Activated T-cell treated with anti-CD3 and anti-CD28 coated beads, Interleukin-2, amount 50 U/mL, for 24 hours (primary cell): Measurements from ENCODE around the gene VPS50.
A peak's percentile ranks its signal among the peaks of the same experiment; 100 is the strongest.
"Not testable (repeated sequence)": the region's sequence is repeated elsewhere in the genome, so short reads cannot be mapped to it uniquely, and the experiment has no call there.

Source experiments
- DNase-seq: peaks from one replicate; pipeline ENCODE4 v3.0.0-alpha.2; 2020
- H3K27ac Mint-ChIP-seq: 2 replicates; pipeline ENCODE4 v1.8.0; 2020; ENCODE audit warnings: mild to moderate bottlenecking, mixed read lengths
- H3K27me3 Mint-ChIP-seq: 2 replicates; pipeline ENCODE4 v1.8.0; 2020; ENCODE audit warnings: mixed read lengths
- H3K36me3 Mint-ChIP-seq: 2 replicates; pipeline ENCODE4 v1.8.0; 2020; ENCODE audit warnings: low read depth, mixed read lengths
- H3K4me1 Mint-ChIP-seq: 2 replicates; pipeline ENCODE4 v1.8.0; 2020; ENCODE audit warnings: low read depth, mixed read lengths
- H3K4me3 Mint-ChIP-seq: 2 replicates; pipeline ENCODE4 v1.8.0; 2020; ENCODE audit warnings: mild to moderate bottlenecking, moderate library complexity, mixed read lengths
- H3K9me3 Mint-ChIP-seq: 2 replicates; pipeline ENCODE4 v1.8.0; 2020; ENCODE audit warnings: mixed read lengths

Gene VPS50

GRCh38 chr7:93284908-93285307 lies 52.7 kb downstream of the VPS50 start:
- no peak for DNase-seq
- no peak overlapping the region for H3K27ac Mint-ChIP-seq
- H3K4me1 Mint-ChIP-seq: no peaks in the 10 kb centered on the region
- no peak overlapping the region for H3K4me3 Mint-ChIP-seq
- H3K9me3 Mint-ChIP-seq: no peaks in the 10 kb centered on the region
- H3K27me3 Mint-ChIP-seq: no peaks in the 10 kb centered on the region
- peaks cover 26% of the 10 kb centered on the region for H3K36me3 Mint-ChIP-seq

DNA sequence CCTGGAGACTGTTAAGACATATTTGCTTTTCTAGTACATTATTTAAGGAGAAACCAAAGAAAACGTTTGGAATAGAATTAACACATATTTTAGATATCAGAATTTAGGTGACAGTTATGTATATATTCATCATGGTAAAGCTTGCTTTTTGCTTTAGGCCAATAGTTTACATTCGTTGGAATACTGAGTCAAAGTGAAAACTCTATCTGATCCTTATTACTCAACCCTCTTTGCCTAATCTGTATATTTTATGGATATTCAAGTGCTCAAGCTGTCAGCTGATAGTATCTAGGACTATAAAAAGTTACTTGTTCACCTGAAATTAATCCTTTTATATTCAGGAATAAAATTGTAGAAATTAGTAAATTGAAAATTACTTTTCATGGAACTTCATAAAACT lies 61.1 kb downstream of the VPS50 start:
- no peaks in the 10 kb centered on the region for H3K4me1 Mint-ChIP-seq
- no peak overlapping the region for H3K27ac Mint-ChIP-seq
- no peak for DNase-seq
- H3K4me3 Mint-ChIP-seq: no peak overlapping the region
- H3K36me3 Mint-ChIP-seq: peaks cover 32% of the 10 kb centered on the region
- H3K9me3 Mint-ChIP-seq: no peaks in the 10 kb centered on the region
- no peaks in the 10 kb centered on the region for H3K27me3 Mint-ChIP-seq

- peaks cover 55% of the 10 kb centered on the region for H3K36me3 Mint-ChIP-seq
- no peaks in the 10 kb centered on the region for H3K4me1 Mint-ChIP-seq
- no peak overlapping the region for H3K27ac Mint-ChIP-seq
- DNase-seq: no peak
- H3K9me3 Mint-ChIP-seq: no peaks in the 10 kb centered on the region
- no peaks in the 10 kb centered on the region for H3K27me3 Mint-ChIP-seq
- no peak overlapping the region for H3K4me3 Mint-ChIP-seq
Measured at GRCh38 chr7:93298206-93298605, 66.0 kb downstream of the VPS50 start.

DNA sequence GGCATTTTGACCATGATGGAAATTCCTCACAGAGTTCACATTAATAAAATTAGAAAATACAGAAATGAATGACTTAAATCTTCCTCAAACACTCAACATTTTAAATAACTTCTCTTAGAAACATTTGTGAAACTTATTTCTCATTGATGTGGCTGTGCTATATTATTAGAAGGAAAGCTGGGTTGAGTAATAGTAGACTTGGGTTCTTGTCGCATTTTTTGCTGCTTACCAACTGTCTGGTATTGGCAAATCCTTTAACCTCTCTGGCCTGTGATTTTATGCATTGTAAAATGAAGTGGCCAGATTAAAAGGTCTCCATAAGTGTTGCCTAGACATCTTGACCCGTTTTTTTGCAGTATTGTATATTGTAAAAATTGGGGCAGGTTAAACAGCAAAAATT lies 66.5 kb downstream of the VPS50 start:
- H3K4me3 Mint-ChIP-seq: no peak overlapping the region
- H3K27ac Mint-ChIP-seq: no peak overlapping the region
- peaks cover 53% of the 10 kb centered on the region for H3K36me3 Mint-ChIP-seq
- H3K9me3 Mint-ChIP-seq: no peaks in the 10 kb centered on the region
- H3K4me1 Mint-ChIP-seq: no peaks in the 10 kb centered on the region
- DNase-seq: no peak
- H3K27me3 Mint-ChIP-seq: no peaks in the 10 kb centered on the region

GRCh38 chr7:93301736-93302135 lies 69.6 kb downstream of the VPS50 start:
- Mint-ChIP-seq H3K36me3 (peaks cover 54% of the 10 kb centered on the region), H3K27me3 (no peaks in the 10 kb centered on the region), H3K9me3 (no peaks in the 10 kb centered on the region), H3K4me1 (no peaks in the 10 kb centered on the region), H3K27ac (no peak overlapping the region), H3K4me3 (no peak overlapping the region)
- no peak for DNase-seq

DNA sequence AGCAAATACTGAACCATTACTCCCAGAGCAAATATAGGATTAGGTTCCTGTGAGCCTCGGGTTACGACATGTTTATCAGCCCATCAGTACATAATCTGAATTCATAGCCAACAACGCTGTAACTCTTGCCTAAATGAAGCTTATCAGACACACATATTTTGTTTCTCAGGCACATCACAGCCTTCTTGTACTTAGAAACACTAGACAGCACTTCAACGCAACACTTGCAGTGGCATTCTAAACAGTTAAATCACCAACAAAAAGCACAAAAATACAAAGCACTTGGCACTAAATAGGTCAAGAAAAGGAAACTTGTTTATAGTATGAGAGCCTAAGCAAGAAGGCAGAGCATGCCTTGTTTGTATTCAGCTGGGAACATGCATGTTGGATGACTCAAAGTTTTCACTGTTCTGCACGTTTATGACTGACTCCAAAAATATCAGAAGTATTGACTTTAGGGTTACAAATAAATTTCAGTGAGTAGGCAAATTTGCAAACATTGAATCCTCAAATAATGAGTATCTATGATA lies 75.0 kb downstream of the VPS50 start:
- no peak for DNase-seq
- no peak overlapping the region for H3K4me3 Mint-ChIP-seq
- H3K9me3 Mint-ChIP-seq: no peaks in the 10 kb centered on the region
- no peaks in the 10 kb centered on the region for H3K4me1 Mint-ChIP-seq
- no peak overlapping the region for H3K27ac Mint-ChIP-seq
- no peaks in the 10 kb centered on the region for H3K27me3 Mint-ChIP-seq
- peaks cover 52% of the 10 kb centered on the region for H3K36me3 Mint-ChIP-seq

- no peak for DNase-seq
- no peak overlapping the region for H3K27ac Mint-ChIP-seq
- no peaks in the 10 kb centered on the region for H3K9me3 Mint-ChIP-seq
- H3K36me3 Mint-ChIP-seq: peaks cover 56% of the 10 kb centered on the region
- H3K4me1 Mint-ChIP-seq: no peaks in the 10 kb centered on the region
- no peak overlapping the region for H3K4me3 Mint-ChIP-seq
- H3K27me3 Mint-ChIP-seq: no peaks in the 10 kb centered on the region
Measured at GRCh38 chr7:93307943-93308342, 75.8 kb downstream of the VPS50 start.

DNA sequence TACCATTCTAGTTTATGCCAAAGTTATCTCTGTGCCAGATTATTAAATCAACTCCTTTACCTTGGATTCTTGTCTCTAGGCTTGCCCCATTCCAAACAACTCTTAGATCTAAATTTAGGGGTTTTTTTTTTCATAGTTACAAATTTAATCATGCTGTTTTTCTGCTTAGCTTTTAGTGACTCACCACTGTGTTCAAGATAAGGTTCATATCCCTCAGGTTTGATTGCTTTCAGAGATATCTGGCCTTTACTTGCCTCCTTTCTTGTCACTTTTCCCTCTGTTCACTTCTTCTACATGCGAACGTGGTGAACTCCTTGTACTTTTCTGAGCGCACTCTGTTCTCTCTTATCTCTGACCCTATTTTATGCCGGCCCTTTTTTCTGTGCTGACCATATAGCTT lies 78.2 kb downstream of the VPS50 start:
- no peak for DNase-seq
- Mint-ChIP-seq H3K27ac (no peak overlapping the region), H3K27me3 (no peaks in the 10 kb centered on the region), H3K4me1 (no peaks in the 10 kb centered on the region), H3K36me3 (peaks cover 63% of the 10 kb centered on the region), H3K4me3 (no peak overlapping the region), H3K9me3 (no peaks in the 10 kb centered on the region)

GRCh38 chr7:93314449-93314848 lies 82.3 kb downstream of the VPS50 start:
- Mint-ChIP-seq H3K9me3 (no peaks in the 10 kb centered on the region), H3K4me3 (no peak overlapping the region), H3K27ac (no peak overlapping the region), H3K27me3 (no peaks in the 10 kb centered on the region), H3K4me1 (peaks cover 13% of the 10 kb centered on the region), H3K36me3 (peaks cover 51% of the 10 kb centered on the region)
- DNase-seq: no peak

GRCh38 chr7:93315896-93316295 lies 83.7 kb downstream of the VPS50 start:
- H3K9me3 Mint-ChIP-seq: no peaks in the 10 kb centered on the region
- H3K4me1 Mint-ChIP-seq: peaks cover 13% of the 10 kb centered on the region
- no peaks in the 10 kb centered on the region for H3K27me3 Mint-ChIP-seq
- no peak overlapping the region for H3K4me3 Mint-ChIP-seq
- H3K36me3 Mint-ChIP-seq: peaks cover 55% of the 10 kb centered on the region
- H3K27ac Mint-ChIP-seq: peak overlapping the region; percentile 48
- DNase-seq: no peak

DNA sequence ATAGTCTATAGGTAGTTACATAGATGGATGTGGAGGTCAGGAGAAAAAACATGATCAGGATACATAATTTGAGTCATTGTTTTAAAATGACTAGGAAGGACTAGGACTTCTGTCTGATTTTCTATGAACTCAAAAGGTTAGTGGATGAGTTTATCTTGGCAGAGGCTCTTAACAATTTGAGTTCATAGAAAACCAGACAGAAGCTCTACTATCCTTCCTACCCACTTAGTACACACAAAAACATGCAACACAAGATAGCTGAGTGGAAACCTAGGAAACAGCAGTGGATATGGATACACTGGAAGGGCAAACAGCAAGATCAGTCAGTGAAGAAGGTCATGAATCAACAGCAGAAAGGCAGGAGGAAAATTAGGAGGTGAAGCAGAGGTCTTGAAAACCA lies 84.6 kb downstream of the VPS50 start:
- Mint-ChIP-seq H3K4me1 (peaks cover 13% of the 10 kb centered on the region), H3K36me3 (peaks cover 59% of the 10 kb centered on the region), H3K4me3 (no peak overlapping the region), H3K9me3 (no peaks in the 10 kb centered on the region), H3K27me3 (no peaks in the 10 kb centered on the region), H3K27ac (peak overlapping the region; percentile 6)
- DNase-seq: no peak

- H3K4me3 Mint-ChIP-seq: no peak overlapping the region
- no peak overlapping the region for H3K27ac Mint-ChIP-seq
- H3K36me3 Mint-ChIP-seq: peaks cover 66% of the 10 kb centered on the region
- H3K4me1 Mint-ChIP-seq: peaks cover 10% of the 10 kb centered on the region
- no peak for DNase-seq
- H3K27me3 Mint-ChIP-seq: no peaks in the 10 kb centered on the region
- no peaks in the 10 kb centered on the region for H3K9me3 Mint-ChIP-seq
Measured at GRCh38 chr7:93320887-93321286, 88.7 kb downstream of the VPS50 start.

DNA sequence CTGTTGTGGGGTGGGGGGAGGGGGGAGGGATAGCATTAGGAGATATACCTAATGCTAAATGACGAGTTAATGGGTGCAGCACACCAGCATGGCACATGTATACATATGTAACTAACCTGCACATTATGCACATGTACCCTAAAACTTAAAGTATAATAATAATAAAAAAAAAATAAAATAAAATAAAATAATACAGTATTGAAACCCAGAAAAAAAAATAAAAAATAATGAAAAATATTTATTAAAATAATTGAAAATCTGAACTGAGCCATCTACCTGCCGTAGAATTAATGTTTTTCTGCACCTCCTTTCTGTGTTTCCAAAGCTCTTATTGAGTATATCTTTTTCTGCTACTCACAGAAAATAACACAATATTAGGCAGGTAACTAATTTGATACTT lies 94.1 kb downstream of the VPS50 start:
- DNase-seq, H3K27ac Mint-ChIP-seq, H3K9me3 Mint-ChIP-seq, H3K4me1 Mint-ChIP-seq, H3K27me3 Mint-ChIP-seq, H3K4me3 Mint-ChIP-seq: not testable (repeated sequence)
- peaks cover 31% of the 10 kb centered on the region for H3K36me3 Mint-ChIP-seq

DNA sequence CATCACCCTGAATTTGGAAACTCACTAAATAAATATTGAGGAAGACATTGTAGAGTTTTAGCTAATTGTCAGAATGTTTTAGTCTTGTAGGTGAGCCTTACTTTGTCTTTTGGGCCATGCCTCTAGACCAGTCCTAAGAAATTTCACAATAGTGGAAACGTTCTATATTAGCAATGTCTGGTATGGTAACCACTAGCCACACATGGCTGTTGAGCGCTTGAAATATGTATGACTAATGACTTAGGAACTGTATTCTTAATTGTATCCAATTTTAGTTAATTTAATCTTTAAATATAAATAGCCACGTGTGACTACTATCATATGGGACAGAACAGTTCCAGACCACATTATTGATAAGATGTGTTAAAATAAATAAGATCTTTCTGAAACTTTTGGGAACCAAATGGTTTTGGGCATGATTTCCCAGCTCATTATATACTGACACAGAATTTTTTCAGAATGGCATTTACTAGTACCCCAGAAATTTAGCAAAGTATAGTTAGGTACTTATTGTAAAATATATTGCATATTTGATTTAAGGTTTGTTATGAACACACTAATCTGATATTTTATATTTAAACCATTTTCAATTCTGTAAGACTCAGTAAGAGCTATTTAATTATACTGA lies 95.0 kb downstream of the VPS50 start:
- no peak for DNase-seq
- H3K4me3 Mint-ChIP-seq: no peak overlapping the region
- no peak overlapping the region for H3K27ac Mint-ChIP-seq
- H3K27me3 Mint-ChIP-seq: no peaks in the 10 kb centered on the region
- peaks cover 28% of the 10 kb centered on the region for H3K36me3 Mint-ChIP-seq
- H3K4me1 Mint-ChIP-seq: no peaks in the 10 kb centered on the region
- H3K9me3 Mint-ChIP-seq: no peaks in the 10 kb centered on the region

DNA sequence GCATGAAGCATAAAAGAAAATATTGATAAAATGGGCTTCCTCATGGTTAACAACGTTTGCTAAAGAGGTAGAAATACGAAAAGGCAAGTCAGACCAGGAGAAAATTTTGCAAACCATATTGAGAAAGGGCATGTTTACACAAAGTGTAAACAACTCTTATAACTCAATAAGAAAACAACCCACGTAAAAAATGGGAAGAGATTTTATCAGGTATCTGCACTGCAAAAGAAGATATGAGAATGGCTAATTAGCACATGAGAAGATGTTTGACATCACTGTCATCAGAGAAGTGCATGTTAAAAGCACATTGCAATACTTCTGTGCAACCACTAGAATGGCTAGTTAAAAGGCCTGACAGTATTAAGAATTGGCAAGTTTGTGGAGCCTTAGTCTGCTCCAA lies 99.5 kb downstream of the VPS50 start:
- Mint-ChIP-seq H3K9me3 (no peaks in the 10 kb centered on the region), H3K4me1 (no peaks in the 10 kb centered on the region), H3K27ac (no peak overlapping the region), H3K27me3 (no peaks in the 10 kb centered on the region), H3K4me3 (no peak overlapping the region), H3K36me3 (peaks cover 36% of the 10 kb centered on the region)
- DNase-seq: no peak

DNA sequence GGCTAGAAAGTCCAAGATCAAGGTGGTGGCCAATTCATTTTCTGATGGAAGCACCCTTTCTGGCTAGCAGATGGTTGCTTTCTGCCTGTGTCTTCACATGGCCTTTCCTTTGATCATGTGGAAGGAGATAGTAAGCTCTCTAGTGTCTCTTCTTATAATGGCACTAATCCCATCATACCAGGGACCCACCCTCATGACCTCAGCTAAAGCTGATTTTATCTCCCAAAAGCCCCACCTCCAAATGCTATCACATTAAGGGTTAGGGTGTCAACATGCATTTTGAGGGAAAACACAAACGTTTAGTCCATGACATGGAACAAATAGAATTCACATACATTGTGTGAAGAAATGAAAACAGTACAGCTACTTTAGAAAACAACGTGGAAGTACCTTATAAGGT lies 100.0 kb downstream of the VPS50 start:
- Mint-ChIP-seq H3K27me3 (no peaks in the 10 kb centered on the region), H3K4me3 (no peak overlapping the region), H3K4me1 (no peaks in the 10 kb centered on the region), H3K27ac (no peak overlapping the region), H3K36me3 (peaks cover 40% of the 10 kb centered on the region), H3K9me3 (no peaks in the 10 kb centered on the region)
- DNase-seq: no peak
